OCI-LY7 (cell line): ENCODE measurements around the gene PLD2. TPM values are rescaled to one million over a fixed set of nuclear protein-coding genes. Genes with fewer than 3 reads are reported as not detected.

ENCODE experiments used
- BruUV-seq: library from RNA; stranded (reverse); fragments of 400-500 nt; replicated peaks from 2 replicates; lab custom pipeline; 2021; lab: Mats Ljungman, UMichigan
- CTCF ChIA-PET: fragments of 300-600 bp; sonication (Branson Sonifier 250); formaldehyde crosslinking; loops from one replicate; lab custom pipeline; 2022; ENCODE audit warnings: antibody characterized with exemption; ENCODE audit not compliant: unreplicated experiment; lab: Charles Lee
- POLR2A ChIA-PET: fragments of 300-600 bp; sonication (Branson Sonifier 250); formaldehyde crosslinking; loops from one replicate; lab custom pipeline; 2022; ENCODE audit warnings: antibody characterized with exemption; lab: Charles Lee
- DNase-seq: peaks from one replicate; pipeline ENCODE4 v3.0.0-alpha.2; 2015; ENCODE audit warnings: low spot score
- H2AFZ ChIP-seq: fragments of 200-600 bp; sonication (generic), shearing (Covaris generic); 2 replicates; pipeline ENCODE4 v1.6.1; 2014; ENCODE audit warnings: mild to moderate bottlenecking, antibody characterized with exemption, low read length, moderate library complexity
- H3K27ac ChIP-seq: fragments of 200-600 bp; sonication (generic); 2 replicates; pipeline ENCODE4 v1.5.1; 2014; ENCODE audit warnings: mixed run types, low read depth, mild to moderate bottlenecking, moderate library complexity, low read length, inconsistent platforms; ENCODE audit not compliant: poor library complexity, severe bottlenecking
- H3K36me3 ChIP-seq: fragments of 200-600 bp; sonication (generic); 2 replicates; pipeline ENCODE4 v1.6.1; 2014; ENCODE audit warnings: mild to moderate bottlenecking, antibody characterized with exemption, low read length, moderate library complexity, mixed read lengths; ENCODE audit not compliant: insufficient read depth
- H3K4me1 ChIP-seq: fragments of 200-600 bp; sonication (generic); 2 replicates; pipeline ENCODE4 v1.5.1; 2014; ENCODE audit warnings: mild to moderate bottlenecking, low read length; ENCODE audit not compliant: insufficient read depth, poor library complexity, severe bottlenecking
- H3K4me2 ChIP-seq: fragments of 200-600 bp; sonication (generic); 2 replicates; pipeline ENCODE4 v1.6.1; 2014; ENCODE audit warnings: mild to moderate bottlenecking, low read length
- H3K4me3 ChIP-seq: fragments of 200-600 bp; sonication (generic); 2 replicates; pipeline ENCODE4 v1.5.1; 2014; ENCODE audit warnings: mild to moderate bottlenecking, low read depth, low read length; ENCODE audit not compliant: poor library complexity, severe bottlenecking
- H3K79me2 ChIP-seq: fragments of 200-600 bp; sonication (generic); 2 replicates; pipeline ENCODE4 v1.6.1; 2016; ENCODE audit warnings: low read depth, mild to moderate bottlenecking, low read length, moderate library complexity, mixed read lengths; ENCODE audit not compliant: insufficient read depth
- H3K9me2 ChIP-seq: fragments of 200-600 bp; sonication (generic); 2 replicates; pipeline ENCODE4 v1.6.1; 2016; ENCODE audit warnings: mild to moderate bottlenecking, low read length, mixed read lengths; ENCODE audit not compliant: insufficient read depth
- H3K9me3 ChIP-seq: fragments of 200-600 bp; sonication (generic); 2 replicates; pipeline ENCODE4 v1.6.1; 2014; ENCODE audit warnings: mild to moderate bottlenecking, mixed run types, low read length, mixed read lengths
- H4K20me1 ChIP-seq: fragments of 200-600 bp; sonication (generic); 2 replicates; pipeline ENCODE4 v1.6.1; 2014; ENCODE audit warnings: mild to moderate bottlenecking, antibody characterized with exemption, low read length, moderate library complexity, mixed read lengths; ENCODE audit not compliant: insufficient read depth
- CTCF ChIP-seq: fragments of 200-600 bp; sonication (generic); conservative IDR thresholded peaks from 2 replicates; pipeline ENCODE4 v1.5.1; 2014; ENCODE audit warnings: mild to moderate bottlenecking, antibody characterized with exemption, low read length, moderate library complexity, mixed read lengths
- EZH2phosphoT487 ChIP-seq: fragments of 200-600 bp; sonication (generic); IDR thresholded peaks from 2 replicates; pipeline ENCODE4 v1.6.1; 2018; ENCODE audit warnings: low read depth, borderline replicate concordance, mild to moderate bottlenecking, mixed run types, antibody characterized with exemption, low read length, moderate library complexity, mixed read lengths
- intact Hi-C: fragments of 100-400 bp; cut with micrococcal nuclease; formaldehyde crosslinking; loops from one replicate; pipeline ENCODE4 v1.10.0; 2022; ENCODE audit not compliant: unreplicated experiment
- total RNA-seq, 2 experiments: library from RNA; depleted of rRNA in 1 of 2; stranded (reverse); fragments of >200 nt in 1 of 2; shearing (Covaris generic) in 1 of 2; gene quantifications; 2 replicates each; pipeline ENCODE4 v1.2.3, GENCODE V29; 2014 to 2022

The PLD2 gene
- total RNA-seq, 2 experiments from 2014 or later = 10.2 to 13.5 TPM

GRCh38 chr17:4837471-4838308 lies 30.7 kb downstream of the PLD2 start:
- ChIA-PET POLR2A (interaction anchor here (0.5 kb wide), 1 partner anchor 33 kb away, joined by 3 read pairs; no protein-coding TSS in a partner anchor), CTCF (interaction anchor here (0.5 kb wide), 2 partner anchors 43 to 733 kb away, joined by 3 read pairs; no protein-coding TSS in a partner anchor)
- BruUV-seq = no TSS peak
- Histone ChIP-seq H2AFZ (no peak overlapping the region), H3K79me2 (peaks cover 37% of the 10 kb centered on the region), H3K4me3 (no peak overlapping the region), H3K9me3 (no peaks in the 10 kb centered on the region), H3K36me3 (peaks cover 31% of the 10 kb centered on the region; the same call in 1 of the 2 replicates), H3K4me1 (peaks cover 23% of the 10 kb centered on the region), H3K27ac (no peak overlapping the region), H3K4me2 (no peak overlapping the region), H4K20me1 (no peaks in the 10 kb centered on the region), H3K9me2 (no peaks in the 10 kb centered on the region)
- intact Hi-C loops = no loop called here
- TF ChIP-seq CTCF (no peak), EZH2phosphoT487 (no peak)
- DNase-seq = no peak

- no peak overlapping the region for H3K4me2 ChIP-seq
- POLR2A ChIA-PET = no interaction called here
- TF ChIP-seq EZH2phosphoT487 (no peak), CTCF (no peak)
- H3K36me3 ChIP-seq = peaks cover 31% of the 10 kb centered on the region
- H4K20me1 ChIP-seq = no peaks in the 10 kb centered on the region
- no peak for DNase-seq
- CTCF ChIA-PET = interaction anchor here (0.5 kb wide), 1 partner anchor 43 kb away, joined by 3 read pairs; no protein-coding TSS in a partner anchor
- BruUV-seq = no TSS peak
- H3K4me1 ChIP-seq = peaks cover 23% of the 10 kb centered on the region
- H3K9me3 ChIP-seq = no peaks in the 10 kb centered on the region
- H3K79me2 ChIP-seq = peaks cover 37% of the 10 kb centered on the region
- H3K4me3 ChIP-seq = no peak overlapping the region
- H3K27ac ChIP-seq = no peak overlapping the region
- no peak overlapping the region for H2AFZ ChIP-seq
- no peaks in the 10 kb centered on the region for H3K9me2 ChIP-seq
- intact Hi-C loops = no loop called here
These were observed 31.4 kb downstream of the PLD2 start for GRCh38 chr17:4838309-4838785.

GRCh38 chr17:4839221-4839620 lies 32.3 kb downstream of the PLD2 start:
- DNase-seq = no peak
- Histone ChIP-seq H3K9me2 (no peaks in the 10 kb centered on the region), H3K27ac (no peak overlapping the region), H3K4me3 (no peak overlapping the region), H3K36me3 (peaks cover 39% of the 10 kb centered on the region), H4K20me1 (no peaks in the 10 kb centered on the region), H3K4me1 (peaks cover 22% of the 10 kb centered on the region), H3K9me3 (no peaks in the 10 kb centered on the region), H3K4me2 (no peak overlapping the region), H2AFZ (no peak overlapping the region), H3K79me2 (peaks cover 31% of the 10 kb centered on the region)
- no TSS peak for BruUV-seq
- intact Hi-C loops = no loop called here
- ChIA-PET POLR2A (no interaction called here), CTCF (no interaction called here)
- TF ChIP-seq EZH2phosphoT487 = no peak
- TF ChIP-seq CTCF = no peak
